Measurements from ENCODE around the gene PTAR1.

The PTAR1 gene

DNA sequence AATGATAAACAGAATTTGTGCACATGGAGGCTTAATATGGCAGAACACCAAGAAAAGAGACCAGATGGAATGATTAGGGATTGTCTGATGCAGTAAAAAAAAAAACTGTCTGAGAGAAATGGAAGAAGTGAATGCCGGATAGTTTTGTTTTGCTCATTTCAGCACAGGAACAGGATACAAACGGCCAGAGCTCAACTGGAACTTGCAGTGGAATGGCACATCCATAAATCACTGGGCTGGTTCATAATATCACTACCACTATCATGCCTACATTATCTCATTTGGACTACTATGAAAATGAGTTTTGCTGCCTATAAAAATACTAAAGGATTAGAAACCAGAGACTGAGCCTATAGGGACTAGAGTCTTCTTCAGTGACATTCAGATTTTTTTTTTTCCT, 9.7 kb downstream of the PTAR1 start:
- DNase-seq, result no peak

DNA sequence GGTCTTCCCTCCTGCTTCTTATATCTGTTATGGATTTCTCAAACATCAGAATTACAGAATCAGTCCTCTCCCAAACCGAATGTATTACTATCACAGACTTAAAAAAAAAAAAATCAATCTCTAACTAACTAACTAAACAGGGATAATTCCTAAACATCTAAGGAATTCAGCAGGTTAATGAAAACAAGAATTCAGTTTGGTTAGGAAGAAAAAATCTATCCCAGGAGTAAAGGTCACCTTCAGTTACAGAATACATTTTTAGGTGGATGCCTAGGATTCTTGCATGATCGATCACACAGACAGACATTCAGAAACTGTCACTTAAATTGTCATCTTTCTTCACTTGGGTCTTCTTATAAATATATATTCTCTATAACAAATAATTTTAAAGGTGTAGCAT, 11.5 kb downstream of the PTAR1 start:
- DNase-seq, result no peak

GRCh38 chr9:69746859-69747560, 12.8 kb downstream of the PTAR1 start:
- DNase-seq, result no peak

DNA sequence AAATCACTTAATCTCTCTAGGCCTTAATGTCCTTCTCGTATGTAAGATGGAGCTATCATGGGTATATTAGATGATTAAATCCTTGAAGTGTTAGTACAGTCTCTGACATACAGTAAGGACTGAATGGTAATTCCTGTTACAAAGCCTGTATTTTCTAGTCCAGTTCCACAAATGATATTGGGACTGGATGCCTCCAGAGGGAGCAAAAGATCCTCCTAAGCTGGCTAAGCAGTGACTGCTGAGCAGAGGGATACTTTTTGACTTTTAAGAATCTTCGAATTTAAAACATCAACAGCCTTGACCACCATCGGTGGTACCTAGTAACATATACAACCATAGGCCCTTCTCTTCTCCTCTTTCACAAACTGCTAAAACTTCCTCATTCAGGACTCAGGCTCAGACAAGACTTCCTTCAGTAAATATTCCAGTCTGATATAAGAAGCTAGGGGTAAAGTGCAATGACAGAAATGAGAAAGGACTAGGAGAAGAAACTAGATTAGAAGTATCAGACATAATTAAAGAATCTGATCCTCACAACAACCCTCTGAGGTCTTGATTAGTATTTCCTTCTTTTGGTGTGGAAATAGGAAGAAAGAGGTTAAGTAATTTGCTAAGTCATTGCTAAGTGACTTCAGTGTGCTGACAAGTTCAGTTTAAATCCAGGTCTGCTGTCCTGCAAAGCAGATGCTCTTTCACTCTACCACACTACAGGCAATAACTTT, 13.9 kb downstream of the PTAR1 start:
- peak; percentile 61 for DNase-seq

DNA sequence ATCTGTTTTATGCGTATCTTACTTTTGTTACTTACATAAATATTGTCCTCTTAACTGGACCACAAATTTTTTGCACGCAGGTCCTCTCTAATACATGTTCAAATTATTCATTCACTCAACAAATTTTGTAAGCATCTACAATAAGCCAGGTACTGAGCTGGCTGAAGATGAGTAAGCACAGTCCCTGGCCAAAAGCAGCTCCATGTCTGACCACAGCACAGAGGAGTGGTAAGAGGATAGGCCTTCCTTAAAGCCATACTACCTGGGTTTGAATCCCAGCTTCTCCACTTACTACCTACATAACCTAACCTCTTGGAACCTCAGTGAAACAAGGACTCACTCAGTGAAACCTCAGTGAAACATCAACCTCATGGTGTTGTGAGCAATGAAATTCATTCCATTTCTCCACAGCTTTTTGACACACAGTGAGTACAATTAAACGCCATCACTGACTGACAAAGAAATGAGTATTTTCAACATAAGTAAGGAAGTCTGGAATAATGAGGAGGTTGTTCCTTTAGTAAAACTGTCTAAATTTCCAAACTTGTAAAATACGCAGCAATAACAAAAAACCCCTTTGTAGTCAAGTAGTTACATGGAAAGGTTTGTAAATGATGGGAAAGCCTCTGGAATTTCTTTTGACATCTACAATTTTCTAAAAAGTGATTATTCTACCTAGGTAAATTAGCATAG, 15.0 kb downstream of the PTAR1 start:
- DNase-seq, result no peak

DNA sequence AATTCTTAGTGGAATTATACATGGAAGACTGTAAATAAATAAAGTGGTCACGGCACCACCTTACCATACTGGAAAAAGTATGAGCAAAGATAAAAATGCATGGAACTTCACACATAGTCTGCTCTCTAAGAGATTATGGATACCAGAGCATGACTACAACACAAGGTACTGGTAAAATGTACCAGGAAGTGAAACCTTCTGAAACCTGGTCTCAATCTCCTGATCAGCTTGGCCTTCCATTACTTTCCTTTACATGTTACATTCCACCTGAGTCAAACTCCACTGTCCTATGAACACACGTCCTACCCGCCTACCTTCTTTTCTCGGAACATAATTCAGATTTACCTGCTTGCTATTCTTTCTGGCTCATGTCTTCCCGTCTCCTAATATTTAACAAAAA, 15.9 kb downstream of the PTAR1 start:
- DNase-seq, result no peak

DNA sequence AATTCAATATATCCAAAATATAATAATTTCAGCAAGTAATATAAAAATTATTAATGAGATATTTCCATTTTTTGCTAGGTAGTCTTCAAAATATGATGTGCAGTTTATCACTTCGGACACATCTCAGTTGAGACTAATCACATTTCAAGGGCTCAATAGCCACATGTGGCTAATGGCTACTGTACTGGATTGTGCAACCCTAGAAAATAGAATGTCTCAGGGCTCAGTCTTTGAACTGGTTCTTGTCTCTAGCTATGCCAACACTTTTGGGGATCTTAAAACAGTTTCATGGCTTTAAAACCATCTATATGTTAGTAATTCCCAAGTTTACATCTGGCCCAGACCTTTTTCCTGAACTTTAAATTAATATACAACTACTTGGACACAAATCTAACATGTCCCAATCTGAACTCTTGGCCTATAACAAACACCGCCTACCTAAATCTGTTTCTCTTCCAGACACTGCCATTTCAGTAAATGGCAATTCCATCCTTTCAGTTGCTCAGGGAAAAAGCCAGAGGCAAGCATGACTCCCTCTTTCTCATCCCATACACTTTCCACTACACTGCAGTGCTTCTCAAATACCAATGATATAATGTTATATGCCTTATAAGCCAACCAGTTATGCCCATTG, 18.8 kb downstream of the PTAR1 start:
- DNase-seq, result no peak

DNA sequence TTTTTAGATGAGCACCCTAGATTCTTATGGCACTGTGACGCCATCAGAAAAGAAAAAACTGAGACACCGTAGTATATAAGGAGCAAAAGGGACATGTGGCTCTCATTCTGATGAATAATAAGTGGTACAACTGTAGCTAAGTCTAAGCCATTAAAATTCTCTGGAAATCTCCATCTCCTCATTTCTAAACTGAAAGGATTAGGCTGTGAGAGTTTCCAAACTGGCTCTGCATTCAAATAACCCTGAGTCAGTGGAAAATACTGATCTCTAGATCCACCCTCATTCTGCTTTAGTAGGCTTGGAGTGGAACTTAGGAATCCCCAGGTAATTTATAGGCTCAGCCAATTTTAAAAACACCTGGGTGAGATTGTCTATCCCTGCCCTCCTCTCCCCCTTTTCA, 28.5 kb downstream of the PTAR1 start:
- DNase-seq, result no peak

- DNase-seq, result no peak
These were observed 39.8 kb downstream of the PTAR1 start for GRCh38 chr9:69719983-69720382.

DNA sequence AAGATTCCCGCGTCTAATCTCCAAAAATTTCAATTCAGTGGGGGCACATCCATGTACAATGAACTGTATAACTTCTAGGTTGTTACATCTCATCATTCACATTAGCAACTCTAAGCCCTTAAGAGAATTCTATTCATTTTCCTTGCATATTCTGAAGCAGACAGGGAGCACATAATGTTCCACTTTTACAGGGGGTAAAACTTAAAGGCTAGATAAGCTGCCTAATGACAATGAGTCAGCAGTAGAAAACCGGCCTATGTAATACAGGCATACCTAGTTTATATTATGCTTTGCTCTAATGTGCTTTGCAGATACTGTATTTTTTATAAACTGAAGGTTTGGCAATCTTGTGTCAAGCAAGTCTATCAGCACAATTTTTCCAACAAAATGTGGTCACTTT, 40.4 kb downstream of the PTAR1 start:
- DNase-seq, result peak; percentile 59

DNA sequence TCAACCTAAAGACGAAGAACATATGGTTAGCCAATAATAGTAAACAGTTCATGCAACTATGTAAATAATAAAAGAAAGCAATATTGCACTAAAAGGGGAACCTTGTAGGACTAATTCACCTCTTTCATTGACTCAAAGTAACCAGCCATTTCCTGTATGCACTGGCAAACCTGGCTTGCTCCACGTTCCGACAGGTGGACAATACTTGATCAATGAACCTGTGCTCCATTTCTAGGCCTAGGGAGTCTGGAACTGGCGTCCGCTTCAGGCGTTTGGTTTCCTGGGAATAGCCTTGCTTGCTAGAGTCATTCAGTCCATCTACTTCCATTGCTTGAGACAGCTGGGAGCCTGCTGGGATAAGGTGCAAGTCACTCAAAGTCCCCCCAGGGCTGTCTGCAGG, 41.6 kb downstream of the PTAR1 start:
- no peak for DNase-seq

- DNase-seq, result no peak
These were observed 44.0 kb downstream of the PTAR1 start for GRCh38 chr9:69715825-69716224.

GRCh38 chr9:69715096-69715495, 44.7 kb downstream of the PTAR1 start:
- no peak for DNase-seq

GRCh38 chr9:69697475-69697874, 62.3 kb downstream of the PTAR1 start:
- DNase-seq, result no peak

DNA sequence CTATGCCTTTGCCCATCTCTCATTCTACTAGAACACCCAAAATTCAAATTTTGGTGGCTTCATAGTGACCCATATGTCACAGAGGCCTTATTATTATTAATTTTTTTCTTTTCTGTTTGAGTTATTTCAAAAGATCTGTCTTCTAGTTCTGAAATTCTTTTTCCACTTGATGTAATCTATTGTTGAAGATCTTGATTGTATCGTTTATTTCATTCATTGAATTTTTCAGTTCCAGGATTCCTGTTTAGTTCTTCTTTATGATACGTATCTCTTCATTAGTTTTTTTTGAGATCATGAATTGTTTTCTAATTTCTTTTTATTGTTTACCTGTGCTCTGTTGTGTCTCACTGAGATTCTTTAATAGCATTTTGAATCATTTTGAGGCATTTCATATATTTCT, 63.0 kb downstream of the PTAR1 start:
- DNase-seq, result no peak

DNA sequence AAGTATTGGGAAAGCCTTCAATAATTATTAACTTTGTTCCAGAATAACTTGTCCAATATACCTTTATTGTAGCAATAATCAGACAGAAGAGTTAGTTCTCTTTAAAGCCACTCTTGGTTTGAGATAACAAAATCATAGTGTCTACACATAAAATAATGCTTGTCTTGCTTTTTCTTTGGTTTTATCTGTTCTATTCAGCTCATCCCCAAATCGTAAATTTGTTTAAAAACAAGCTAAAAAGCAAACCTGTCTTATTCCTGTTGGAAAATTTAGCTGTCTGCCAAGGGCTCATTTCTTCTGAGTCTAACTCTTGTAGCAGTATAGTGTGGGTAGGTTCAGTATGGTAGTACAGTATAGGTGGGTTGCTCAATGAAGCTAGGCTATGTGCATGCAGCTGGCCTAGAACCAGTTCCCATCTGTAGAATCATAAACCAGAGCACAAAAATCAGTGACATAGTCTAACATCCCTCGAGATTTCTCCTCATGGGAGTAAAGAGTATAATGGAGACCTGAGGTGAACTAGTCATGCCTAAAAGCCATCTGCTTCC, 69.7 kb downstream of the PTAR1 start:
- no peak for DNase-seq

DNA sequence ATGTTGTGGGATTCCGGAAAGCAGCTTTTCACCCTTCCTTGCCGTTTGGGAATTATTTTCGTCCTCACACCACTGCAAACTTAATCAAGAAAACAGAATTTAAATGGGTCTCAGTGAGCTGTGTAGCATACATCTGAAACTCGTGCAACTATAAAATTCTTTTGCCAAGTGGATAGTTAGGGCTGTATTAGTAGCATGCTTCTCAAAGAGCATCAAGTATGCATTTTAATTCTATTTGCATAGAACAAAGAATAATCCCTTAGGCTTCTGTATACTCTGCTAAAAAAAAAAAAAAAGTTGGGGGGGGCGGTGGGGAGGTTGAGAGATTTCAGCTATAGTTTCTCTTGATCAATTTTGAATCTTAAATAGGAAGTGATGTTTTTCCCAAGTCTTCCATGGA, 75.9 kb downstream of the PTAR1 start:
- DNase-seq, result no peak

DNA sequence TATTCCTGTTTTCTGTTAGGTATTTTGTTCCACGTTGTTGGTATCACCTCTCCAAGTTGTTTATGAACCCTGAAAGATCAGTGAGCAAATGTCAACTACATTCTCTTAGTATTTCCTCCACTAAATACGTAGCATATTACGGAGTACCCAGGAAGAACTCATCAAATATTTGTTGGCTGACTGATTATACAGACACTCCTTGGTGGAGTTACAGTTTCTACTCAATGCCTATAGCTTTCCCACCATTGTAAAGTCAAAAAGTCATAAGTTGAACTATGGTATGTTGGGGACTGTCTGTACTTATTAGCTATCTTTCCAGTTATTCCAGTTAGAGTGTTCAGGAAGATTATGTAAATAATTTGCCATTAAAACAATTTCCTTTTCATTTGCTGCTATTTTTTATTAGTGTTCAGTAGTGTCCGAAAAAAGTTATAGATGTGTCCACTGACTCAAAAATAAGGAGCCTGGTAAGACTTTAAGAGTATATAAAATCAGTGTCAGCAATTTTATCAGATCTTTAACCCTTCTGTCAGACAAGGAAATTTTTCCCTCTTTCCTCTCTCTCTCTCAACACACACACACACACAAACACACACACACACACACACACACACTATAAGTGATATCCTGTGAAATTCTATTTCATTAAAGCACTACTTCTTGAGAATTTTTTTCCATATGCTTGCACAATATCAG, 80.8 kb downstream of the PTAR1 start:
- DNase-seq, result no peak

DNA sequence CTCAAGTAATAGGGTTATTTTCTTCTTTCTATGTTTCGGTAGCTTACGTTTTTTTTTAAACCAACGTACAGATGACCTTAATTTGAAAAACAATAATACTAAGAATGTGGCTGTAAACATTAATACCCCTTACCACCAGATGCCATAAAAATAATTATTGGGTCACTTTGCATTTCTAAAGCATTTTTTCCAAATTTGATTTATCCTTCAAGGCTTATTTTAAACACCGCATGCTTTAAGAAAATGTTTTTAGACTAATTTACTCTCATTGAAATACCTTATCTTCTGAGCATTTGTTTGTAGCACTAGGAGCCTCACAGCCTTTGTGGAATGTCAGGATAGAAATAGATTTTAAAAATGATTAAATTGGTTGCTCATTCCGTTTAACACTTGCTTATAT, 81.9 kb downstream of the PTAR1 start:
- no peak for DNase-seq

GRCh38 chr9:69675563-69675962, 84.2 kb downstream of the PTAR1 start:
- DNase-seq, result no peak

DNA sequence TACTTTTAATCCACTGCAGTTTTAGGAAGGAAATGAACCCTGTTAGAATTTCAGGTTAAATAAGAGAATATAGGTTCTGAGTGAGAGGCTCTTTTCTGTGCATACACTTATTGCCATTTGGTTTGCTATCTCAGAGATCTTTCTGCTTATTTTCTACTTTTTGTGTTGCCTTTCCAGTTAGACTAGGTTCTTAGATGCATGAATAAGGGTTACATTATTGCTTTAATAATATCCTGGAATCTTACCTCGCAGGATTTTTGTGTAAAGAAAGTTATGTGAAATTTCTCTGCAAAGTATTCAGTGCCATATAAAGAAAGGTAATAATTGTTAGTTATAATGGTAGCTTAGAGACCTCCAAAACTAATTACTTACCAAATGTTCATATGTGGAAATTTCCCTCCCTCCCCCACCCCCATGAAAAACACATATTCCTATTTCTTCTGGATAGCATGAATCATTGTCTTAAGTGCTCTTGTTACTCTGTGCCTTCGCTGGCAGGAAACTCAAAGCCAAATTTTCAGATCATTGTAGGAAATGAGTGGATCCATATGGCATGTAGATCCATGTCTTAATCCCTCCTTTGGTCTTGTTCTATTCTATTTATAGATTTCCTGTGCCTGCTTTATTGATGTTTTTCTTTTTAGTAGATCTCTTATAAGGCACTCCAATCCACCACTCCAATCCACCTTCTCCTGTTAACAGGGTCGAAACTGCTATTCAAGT, 84.9 kb downstream of the PTAR1 start:
- no peak for DNase-seq

- no peak for DNase-seq
These were observed 85.6 kb downstream of the PTAR1 start for GRCh38 chr9:69674112-69674685.
